ENCODE data around the gene QTRT2.
A peak's percentile ranks its signal among the peaks of the same experiment; 100 is the strongest.

QTRT2 gene

DNA sequence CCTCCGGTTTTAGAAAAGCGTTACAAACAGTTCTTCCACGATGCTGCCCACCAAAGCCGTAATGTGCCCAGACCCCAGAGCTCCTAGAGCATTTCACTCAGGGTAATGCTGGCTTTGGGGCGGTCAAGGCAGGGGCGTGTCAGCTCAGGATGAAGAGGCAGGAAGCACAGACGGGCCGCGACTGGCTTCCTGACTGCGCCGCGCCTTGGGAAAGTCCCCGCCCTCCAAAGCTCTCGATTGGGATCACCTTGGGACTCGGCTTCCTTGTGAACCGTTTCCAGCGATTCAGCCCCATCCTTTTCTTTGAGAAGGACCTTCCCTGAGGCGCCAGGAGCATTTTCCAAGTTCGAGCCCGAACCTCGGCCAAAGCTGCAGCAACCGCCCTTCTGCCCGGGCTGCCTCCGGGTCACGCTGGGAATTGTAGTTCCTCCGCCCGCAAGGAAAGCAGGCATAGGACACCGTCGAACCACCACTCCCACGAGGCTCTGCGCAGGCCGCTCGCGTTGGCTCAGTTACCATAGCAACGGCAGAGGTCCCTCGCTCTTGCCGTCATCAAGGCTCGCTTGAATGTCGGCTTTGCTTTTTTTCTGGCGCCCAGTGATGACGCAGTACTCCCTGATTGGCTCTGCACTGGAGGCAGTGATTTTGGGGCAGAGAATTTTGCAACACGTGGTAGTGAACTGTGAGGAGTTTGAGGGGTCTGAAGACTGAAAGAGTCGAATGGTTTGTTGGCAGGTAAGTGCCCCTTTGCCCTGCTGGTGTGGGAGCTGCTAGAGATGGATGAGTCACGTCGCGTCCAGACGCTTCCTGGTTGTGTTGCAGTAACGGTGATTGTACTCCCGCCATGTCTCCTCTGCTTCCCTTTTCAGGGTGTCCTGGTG, at the start of gene QTRT2, which contains the start of gene CCDC191:
QTRT2 (plus strand) TSS at position 608 of the 881 bp plus-strand sequence. CDS start 8,521 bp downstream, outside the sequence.
CCDC191 (minus strand) TSS at position 397 of the 881 bp plus-strand sequence; CDS start at position 337, 60 bp downstream.
- ChIA-PET CTCF (no interaction called here), POLR2A (interaction anchor here (1.1 kb wide), 1 partner anchor 310 kb away, joined by 4 read pairs; the partner anchor contains the start of gene ATP6V1A)
- peak; percentile 98 for DNase-seq (ENCODE audit: extremely low spot score)
- TF ChIP-seq, protein P1, sequence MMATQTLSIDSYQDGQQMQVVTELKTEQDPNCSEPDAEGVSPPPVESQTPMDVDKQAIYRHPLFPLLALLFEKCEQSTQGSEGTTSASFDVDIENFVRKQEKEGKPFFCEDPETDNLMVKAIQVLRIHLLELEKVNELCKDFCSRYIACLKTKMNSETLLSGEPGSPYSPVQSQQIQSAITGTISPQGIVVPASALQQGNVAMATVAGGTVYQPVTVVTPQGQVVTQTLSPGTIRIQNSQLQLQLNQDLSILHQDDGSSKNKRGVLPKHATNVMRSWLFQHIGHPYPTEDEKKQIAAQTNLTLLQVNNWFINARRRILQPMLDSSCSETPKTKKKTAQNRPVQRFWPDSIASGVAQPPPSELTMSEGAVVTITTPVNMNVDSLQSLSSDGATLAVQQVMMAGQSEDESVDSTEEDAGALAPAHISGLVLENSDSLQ (IDR thresholded peaks at IDR 0.05) = peak; percentile 51; the same call in 1 of the 2 replicates
- TF ChIP-seq SP1 (IDR thresholded peaks at IDR 0.05) (no peak), ZNF384 (IDR thresholded peaks at IDR 0.05) (peak; percentile 9; the same call in 1 of the 2 replicates), SUZ12 (IDR thresholded peaks at IDR 0.05) (peak; percentile 90), L3MBTL2 (conservative IDR thresholded peaks at IDR 0.05) (peak; percentile 100), CTBP1 (IDR thresholded peaks at IDR 0.05; ENCODE audit: borderline replicate concordance) (no peak), ELF4 (IDR thresholded peaks at IDR 0.05) (peak; percentile 50)

DNA sequence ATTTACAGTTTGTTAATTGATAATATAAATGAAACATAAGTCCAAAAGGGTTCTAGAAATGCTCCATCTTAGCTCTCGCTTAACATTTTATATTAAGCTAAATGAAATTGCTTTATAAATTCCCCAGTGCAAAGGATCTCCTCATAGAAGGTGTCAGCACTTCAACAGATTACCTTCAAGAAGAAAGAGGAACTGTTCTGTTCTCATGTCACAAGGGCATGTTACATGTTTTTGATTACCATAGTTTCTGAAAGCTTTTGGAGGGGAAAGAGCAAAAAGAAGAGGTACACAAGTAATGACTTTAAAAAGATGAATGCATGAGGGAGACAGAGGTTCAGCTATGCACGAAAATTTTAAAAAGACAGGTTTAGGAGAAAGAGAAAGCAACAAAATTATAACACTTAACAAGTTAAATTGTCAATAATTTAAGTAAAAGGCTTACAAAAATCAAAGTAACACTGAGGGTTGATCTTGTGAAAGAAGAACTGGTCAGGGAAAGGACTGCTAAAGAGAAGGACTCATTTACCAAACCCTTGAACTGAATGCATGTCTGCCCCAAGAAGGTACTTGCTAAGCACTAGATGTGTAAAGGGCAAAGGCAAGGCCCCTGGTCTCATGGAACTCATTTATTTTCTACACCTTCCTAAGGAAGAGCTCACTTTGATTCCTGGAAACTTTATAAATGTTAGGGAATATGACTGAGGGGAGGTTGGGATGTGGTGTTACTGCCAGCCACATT, 45.3 kb upstream of the QTRT2 start:
- no peak for DNase-seq (ENCODE audit: extremely low spot score)
- ChIA-PET POLR2A (no interaction called here), CTCF (interaction anchor here (0.6 kb wide), 1 partner anchor 10 kb away, joined by 3 read pairs; no protein-coding TSS in a partner anchor)
- no peak for TF ChIP-seq SUZ12 (IDR thresholded peaks at IDR 0.05)
- no peak for TF ChIP-seq LEF1 (IDR thresholded peaks at IDR 0.05; ENCODE audit: borderline replicate concordance)
- TF ChIP-seq TARDBP (IDR thresholded peaks at IDR 0.05) = no peak
- TF ChIP-seq BHLHE40 (IDR thresholded peaks at IDR 0.05; ENCODE audit: borderline replicate concordance) = no peak
- no peak for TF ChIP-seq L3MBTL2 (conservative IDR thresholded peaks at IDR 0.05)
- no peak for TF ChIP-seq ARNT (IDR thresholded peaks at IDR 0.05)
- no peak for TF ChIP-seq HDGF (IDR thresholded peaks at IDR 0.05; ENCODE audit: borderline replicate concordance)
- no peak for TF ChIP-seq FOXM1 (IDR thresholded peaks at IDR 0.05; ENCODE audit: borderline replicate concordance)
- TF ChIP-seq FOXA1 (IDR thresholded peaks at IDR 0.05) = no peak
- TF ChIP-seq FOXK2 (IDR thresholded peaks at IDR 0.05) = no peak

DNA sequence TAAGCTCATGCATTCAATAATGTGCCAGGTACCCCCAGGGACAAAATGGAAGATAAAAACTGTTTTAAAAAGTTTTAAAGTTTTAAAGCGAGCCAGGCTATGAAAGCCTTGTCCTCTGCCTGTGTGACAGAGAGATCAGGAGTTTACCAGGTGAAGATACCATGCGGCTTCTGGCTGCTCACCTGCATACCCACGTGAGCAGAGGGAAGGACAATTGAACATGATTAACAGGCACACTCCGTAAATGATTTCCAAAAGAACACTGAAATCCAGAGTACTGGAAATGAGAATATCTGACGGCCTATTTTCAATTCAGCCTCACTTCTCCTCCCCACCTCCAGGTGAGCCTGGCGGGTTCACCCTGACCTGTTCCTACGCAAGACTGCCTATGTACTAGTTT, 42.3 kb upstream of the QTRT2 start:
- DNase-seq (ENCODE audit: extremely low spot score) = no peak
- TF ChIP-seq TARDBP (IDR thresholded peaks at IDR 0.05) (no peak), HDGF (IDR thresholded peaks at IDR 0.05; ENCODE audit: borderline replicate concordance) (no peak), NFRKB (IDR thresholded peaks at IDR 0.05) (no peak), FOXK2 (IDR thresholded peaks at IDR 0.05) (no peak), CTBP1 (IDR thresholded peaks at IDR 0.05; ENCODE audit: borderline replicate concordance) (no peak)
- CTCF ChIA-PET = no interaction called here
- POLR2A ChIA-PET = no interaction called here

DNA sequence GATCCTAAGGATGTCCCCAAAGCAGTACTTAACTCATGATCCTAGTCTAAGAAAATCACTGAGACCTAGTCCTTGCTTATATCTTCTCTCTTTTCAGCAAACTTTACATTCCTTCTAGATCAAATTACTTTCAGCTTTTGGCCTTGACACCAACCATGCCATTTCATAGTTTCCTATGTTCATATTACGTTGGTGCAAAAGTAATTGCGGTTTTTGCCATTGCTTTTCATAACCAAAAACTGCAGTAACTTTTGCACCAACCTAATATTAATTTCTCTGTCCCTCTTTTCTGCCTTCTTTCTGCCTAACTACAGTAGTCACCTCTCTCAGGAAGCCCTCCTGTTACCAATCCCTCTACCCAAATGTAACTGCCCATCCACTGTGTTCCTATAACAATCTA, 37.1 kb upstream of the QTRT2 start:
- POLR2A ChIA-PET = interaction anchor here (0.5 kb wide), 1 partner anchor 273 kb away, joined by 3 read pairs; the partner anchor contains the start of gene ATP6V1A
- CTCF ChIA-PET = no interaction called here
- TF ChIP-seq ELF4 (IDR thresholded peaks at IDR 0.05) (peak; percentile 70; the same call in 1 of the 2 replicates), NFRKB (IDR thresholded peaks at IDR 0.05) (no peak)
- DNase-seq (ENCODE audit: extremely low spot score) = no peak

DNA sequence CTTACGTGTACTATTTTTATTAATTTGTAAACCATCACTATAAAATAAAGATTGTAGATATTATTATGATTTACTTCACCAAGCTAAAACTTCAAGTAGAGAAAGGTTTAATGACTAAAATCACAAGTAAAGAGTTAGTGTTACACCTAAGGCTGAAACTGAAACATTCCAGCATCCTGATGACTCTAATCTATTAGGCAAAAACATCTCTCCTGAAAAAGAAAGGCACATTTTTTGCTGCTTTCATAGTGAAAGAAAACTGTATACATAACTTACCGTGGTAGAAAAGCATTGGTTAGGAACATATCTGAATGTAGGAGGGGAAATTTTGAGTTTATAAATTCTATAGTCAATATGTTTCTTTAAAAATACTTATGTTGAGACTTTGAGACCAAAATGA, 35.6 kb upstream of the QTRT2 start:
- TF ChIP-seq FOXA1 (IDR thresholded peaks at IDR 0.05) (no peak), FOXM1 (IDR thresholded peaks at IDR 0.05; ENCODE audit: borderline replicate concordance) (no peak), SUZ12 (IDR thresholded peaks at IDR 0.05) (no peak), LEF1 (IDR thresholded peaks at IDR 0.05; ENCODE audit: borderline replicate concordance) (no peak), FOXK2 (IDR thresholded peaks at IDR 0.05) (no peak), CTBP1 (IDR thresholded peaks at IDR 0.05; ENCODE audit: borderline replicate concordance) (no peak), ZNF384 (IDR thresholded peaks at IDR 0.05) (no peak), ELF4 (IDR thresholded peaks at IDR 0.05) (no peak), TARDBP (IDR thresholded peaks at IDR 0.05) (no peak), BHLHE40 (IDR thresholded peaks at IDR 0.05; ENCODE audit: borderline replicate concordance) (no peak), NFRKB (IDR thresholded peaks at IDR 0.05) (no peak), ARNT (IDR thresholded peaks at IDR 0.05) (no peak), L3MBTL2 (conservative IDR thresholded peaks at IDR 0.05) (no peak)
- TF ChIP-seq, protein P1 (IDR thresholded peaks at IDR 0.05) = no peak
- DNase-seq (ENCODE audit: extremely low spot score) = no peak
- CTCF ChIA-PET = no interaction called here
- POLR2A ChIA-PET = no interaction called here

DNA sequence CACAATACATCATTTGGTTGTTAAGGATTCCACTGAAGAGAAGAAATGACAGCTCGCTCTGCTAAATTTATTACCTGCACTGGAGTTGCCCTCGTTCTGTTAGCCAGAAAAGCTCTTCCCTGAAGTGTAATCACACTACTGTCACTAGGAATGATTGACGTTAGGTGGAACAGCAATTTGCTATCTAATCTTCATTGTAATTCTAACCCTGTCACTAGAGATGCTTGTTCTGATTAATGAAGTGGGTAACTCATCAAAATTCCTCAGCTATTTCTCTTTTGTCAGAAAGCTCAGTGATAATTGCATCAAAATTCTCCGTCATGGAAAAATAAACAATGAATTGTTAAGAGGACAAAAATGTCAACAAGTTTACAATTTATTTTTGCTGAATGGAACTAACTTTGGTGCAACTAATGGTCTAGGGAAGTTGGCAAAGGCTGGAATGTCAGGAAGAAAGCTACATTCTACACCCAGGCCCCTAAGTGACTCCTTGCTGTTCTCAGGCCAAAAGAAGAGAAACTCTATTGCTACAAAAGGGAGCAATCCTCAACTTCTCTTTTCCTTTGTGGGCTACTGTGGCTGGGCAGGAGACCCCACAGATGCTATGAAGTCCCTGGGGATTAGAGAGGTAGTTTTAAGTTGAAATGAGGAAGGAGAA, 34.3 kb upstream of the QTRT2 start:
- CTCF ChIA-PET = no interaction called here
- TF ChIP-seq FOXA1 (IDR thresholded peaks at IDR 0.05) = no peak
- no peak for TF ChIP-seq NFRKB (IDR thresholded peaks at IDR 0.05)
- no peak for TF ChIP-seq SP1 (IDR thresholded peaks at IDR 0.05)
- TF ChIP-seq, protein P1 (IDR thresholded peaks at IDR 0.05) = peak; percentile 90
- TF ChIP-seq FOXK2 (IDR thresholded peaks at IDR 0.05) = no peak
- no peak for TF ChIP-seq ARNT (IDR thresholded peaks at IDR 0.05)
- no peak for TF ChIP-seq ELF4 (IDR thresholded peaks at IDR 0.05)
- TF ChIP-seq SUZ12 (IDR thresholded peaks at IDR 0.05) = no peak
- TF ChIP-seq LEF1 (IDR thresholded peaks at IDR 0.05; ENCODE audit: borderline replicate concordance) = no peak
- TF ChIP-seq CTBP1 (IDR thresholded peaks at IDR 0.05; ENCODE audit: borderline replicate concordance) = 0 out of 2 replicates have a peak, but pooled peaks have one; percentile 31
- TF ChIP-seq HDGF (IDR thresholded peaks at IDR 0.05; ENCODE audit: borderline replicate concordance) = no peak
- no peak for TF ChIP-seq FOXM1 (IDR thresholded peaks at IDR 0.05; ENCODE audit: borderline replicate concordance)
- TF ChIP-seq L3MBTL2 (conservative IDR thresholded peaks at IDR 0.05) = no peak
- TF ChIP-seq ZNF384 (IDR thresholded peaks at IDR 0.05) = no peak
- TF ChIP-seq BHLHE40 (IDR thresholded peaks at IDR 0.05; ENCODE audit: borderline replicate concordance) = no peak
- POLR2A ChIA-PET = no interaction called here
- no peak for DNase-seq (ENCODE audit: extremely low spot score)

Data from HEK293T (cell line).